CD14-positive monocyte (primary cell): ENCODE data around the gene SPATA45. TPM values are rescaled to one million over a fixed set of nuclear protein-coding genes. Genes with fewer than 3 reads are reported as not detected.

Experiments used
- DNase-seq, 3 donors: peaks; one replicate each; pipeline ENCODE4 v3.0.0-alpha.2; 2011 to 2022
- H2AFZ ChIP-seq: 2 replicates; pipeline ENCODE4 v1.6.0; 2012; ENCODE audit warnings: mild to moderate bottlenecking, low read depth, low read length, inconsistent platforms; ENCODE audit not compliant: insufficient read depth, poor library complexity, severe bottlenecking
- H3K27ac ChIP-seq, 2 donors: 1 replicate in 1 of 2; 2 replicates in 1 of 2; pipeline ENCODE4 v1.5.1; 2012 to 2013; ENCODE audit warnings: low read length in 2 of 2, control low read depth in 1 of 2, inconsistent platforms in 1 of 2, low read depth in 1 of 2, mild to moderate bottlenecking in 1 of 2
- H3K27me3 ChIP-seq, 2 donors: one replicate each; pipeline versions ENCODE4 v1.6.0 to v1.6.1; 2011 to 2013; ENCODE audit warnings: low read length in 2 of 2; ENCODE audit not compliant: control insufficient read depth in 2 of 2, insufficient read depth in 2 of 2
- H3K36me3 ChIP-seq, 2 donors: replicated peaks in 1 of 2; 1 replicate in 1 of 2; 2 replicates in 1 of 2; pipeline versions ENCODE4 v1.5.1 to v1.6.1; 2012 to 2013; ENCODE audit warnings: low read length in 2 of 2, control low read depth in 1 of 2, inconsistent platforms in 1 of 2, mild to moderate bottlenecking in 1 of 2; ENCODE audit not compliant: insufficient read depth in 2 of 2, control insufficient read depth in 1 of 2
- H3K4me1 ChIP-seq, 2 donors: 1 replicate in 1 of 2; 2 replicates in 1 of 2; pipeline versions ENCODE4 v1.5.1 to v1.6.1; 2012 to 2013; ENCODE audit warnings: low read length in 2 of 2, control low read depth in 1 of 2, inconsistent platforms in 1 of 2, mild to moderate bottlenecking in 1 of 2, moderate library complexity in 1 of 2; ENCODE audit not compliant: insufficient read depth in 2 of 2, control insufficient read depth in 1 of 2
- H3K4me2 ChIP-seq: replicated peaks from 2 replicates; pipeline ENCODE3; 2012; ENCODE audit warnings: low read length, moderate library complexity, mild to moderate bottlenecking; ENCODE audit not compliant: poor library complexity, severe bottlenecking; ENCODE audit errors: extremely low read depth
- H3K4me3 ChIP-seq, 3 experiments: fragments of 200-600 bp in 1 of 3; sonication (generic) in 1 of 3; replicated peaks in 1 of 3; 1 replicate in 2 of 3; 2 replicates in 1 of 3; pipeline ENCODE4 v1.5.1; 2011 to 2013; ENCODE audit warnings: low read length in 3 of 3, mild to moderate bottlenecking in 3 of 3, control low read depth in 2 of 3, low read depth in 2 of 3, inconsistent platforms in 1 of 3, moderate library complexity in 1 of 3
- H3K79me2 ChIP-seq: 2 replicates; pipeline ENCODE4 v1.6.0; 2012; ENCODE audit warnings: mild to moderate bottlenecking, control low read depth, inconsistent platforms, low read length, moderate library complexity; ENCODE audit not compliant: insufficient read depth
- H3K9ac ChIP-seq: 2 replicates; pipeline ENCODE4 v1.6.0; 2017; ENCODE audit warnings: low read length, mild to moderate bottlenecking; ENCODE audit not compliant: insufficient read depth, poor library complexity, severe bottlenecking
- H3K9me3 ChIP-seq, 2 donors: replicated peaks in 1 of 2; 1 replicate in 1 of 2; 2 replicates in 1 of 2; pipeline versions ENCODE4 v1.5.1 to v1.6.1; 2012 to 2013; ENCODE audit warnings: low read length in 2 of 2, control low read depth in 1 of 2; ENCODE audit not compliant: control insufficient read depth in 1 of 2, insufficient read depth in 1 of 2
- H4K20me1 ChIP-seq: 2 replicates; pipeline ENCODE4 v1.6.0; 2012; ENCODE audit warnings: mild to moderate bottlenecking, low read length, control low read depth, moderate library complexity; ENCODE audit not compliant: insufficient read depth
- H3K27ac Mint-ChIP-seq, 7 donors: one replicate each; pipeline ENCODE4 v1.8.0; 2020; ENCODE audit warnings: mild to moderate bottlenecking in 7 of 7, mixed read lengths in 7 of 7, moderate library complexity in 6 of 7, inconsistent platforms in 2 of 7
- H3K27me3 Mint-ChIP-seq, 3 donors: one replicate each; pipeline ENCODE4 v1.8.0; 2021 to 2022; ENCODE audit warnings: low read depth in 3 of 3, mild to moderate bottlenecking in 3 of 3, mixed read lengths in 3 of 3, moderate library complexity in 3 of 3, inconsistent platforms in 1 of 3
- H3K36me3 Mint-ChIP-seq, 2 donors: one replicate each; pipeline ENCODE4 v1.8.0; 2020; ENCODE audit warnings: mixed read lengths in 2 of 2, inconsistent platforms in 1 of 2, mild to moderate bottlenecking in 1 of 2
- H3K4me1 Mint-ChIP-seq: one replicate; pipeline ENCODE4 v1.8.0; 2020; ENCODE audit warnings: mild to moderate bottlenecking, mixed read lengths
- H3K4me3 Mint-ChIP-seq, 2 donors: one replicate each; pipeline ENCODE4 v1.8.0; 2020; ENCODE audit warnings: mild to moderate bottlenecking in 2 of 2, mixed read lengths in 2 of 2, moderate library complexity in 1 of 2
- H3K9me3 Mint-ChIP-seq, 7 donors: one replicate each; pipeline ENCODE4 v1.8.0; 2020 to 2022; ENCODE audit warnings: mixed read lengths in 7 of 7, mild to moderate bottlenecking in 6 of 7, moderate library complexity in 6 of 7, inconsistent platforms in 2 of 7
- WGBS: methylation state at CpG from one replicate; pipeline ENCODE4 v1.1.5; 2013; ENCODE audit warnings: missing lambda C conversion rate; ENCODE audit not compliant: insufficient coverage; 5-methylcytosine and 5-hydroxymethylcytosine counted together
- intact Hi-C, 2 donors: fragments of 100-400 bp; cut with micrococcal nuclease; formaldehyde crosslinking; loops; one replicate each; pipeline versions ENCODE4 v1.15.0 to v1.15.1; 2023
- polyA plus RNA-seq, 3 donors: library from polyadenylated mRNA; depleted of rRNA in 1 of 3; unstranded in 2 of 3; stranded (reverse) in 1 of 3; fragments of 300-500 nt in 2 of 3; fragments of >200 nt in 1 of 3; fragmentation: Illumina TruSeq in 2 of 3; gene quantifications; 1 replicate in 2 of 3; 2 replicates in 1 of 3; pipeline ENCODE4 v1.2.3, GENCODE V29; 2012 to 2021
- TF ChIP-seq, protein P1 (sequence below): fragments of 200-600 bp; IDR thresholded peaks from one replicate; pipeline ENCODE4 v1.8.0; 2022; ENCODE audit warnings: antibody characterized with exemption, mild to moderate bottlenecking

The SPATA45 gene
- polyA plus RNA-seq, 3 donors, result 0.29 TPM; not detected in 2

DNA sequence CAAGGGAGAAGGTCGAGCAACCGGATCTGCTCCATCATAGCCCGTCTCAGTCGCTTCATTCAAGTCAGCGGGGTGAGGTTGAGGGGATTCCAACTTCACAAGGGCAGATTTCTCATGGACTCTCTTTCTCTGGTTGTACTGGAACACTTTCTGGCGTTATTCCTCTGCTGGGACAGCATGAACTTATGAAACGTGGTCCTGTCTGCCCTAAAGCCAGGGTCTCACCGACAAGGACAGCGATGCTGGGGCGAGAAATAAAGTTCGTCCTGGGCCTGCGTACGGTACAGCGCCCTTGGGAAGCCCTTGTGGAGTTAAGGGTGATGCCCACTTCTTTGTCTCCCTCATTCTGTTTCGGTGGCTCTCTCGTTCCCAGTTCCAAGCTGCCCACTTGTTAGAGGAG lies 9.3 kb upstream of the SPATA45 start:
- H3K4me3 ChIP-seq, result peak overlapping the region in 1 of 3 experiments; percentile 86
- TF ChIP-seq, protein P1, sequence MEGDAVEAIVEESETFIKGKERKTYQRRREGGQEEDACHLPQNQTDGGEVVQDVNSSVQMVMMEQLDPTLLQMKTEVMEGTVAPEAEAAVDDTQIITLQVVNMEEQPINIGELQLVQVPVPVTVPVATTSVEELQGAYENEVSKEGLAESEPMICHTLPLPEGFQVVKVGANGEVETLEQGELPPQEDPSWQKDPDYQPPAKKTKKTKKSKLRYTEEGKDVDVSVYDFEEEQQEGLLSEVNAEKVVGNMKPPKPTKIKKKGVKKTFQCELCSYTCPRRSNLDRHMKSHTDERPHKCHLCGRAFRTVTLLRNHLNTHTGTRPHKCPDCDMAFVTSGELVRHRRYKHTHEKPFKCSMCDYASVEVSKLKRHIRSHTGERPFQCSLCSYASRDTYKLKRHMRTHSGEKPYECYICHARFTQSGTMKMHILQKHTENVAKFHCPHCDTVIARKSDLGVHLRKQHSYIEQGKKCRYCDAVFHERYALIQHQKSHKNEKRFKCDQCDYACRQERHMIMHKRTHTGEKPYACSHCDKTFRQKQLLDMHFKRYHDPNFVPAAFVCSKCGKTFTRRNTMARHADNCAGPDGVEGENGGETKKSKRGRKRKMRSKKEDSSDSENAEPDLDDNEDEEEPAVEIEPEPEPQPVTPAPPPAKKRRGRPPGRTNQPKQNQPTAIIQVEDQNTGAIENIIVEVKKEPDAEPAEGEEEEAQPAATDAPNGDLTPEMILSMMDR, result no peak
- Mint-ChIP-seq H3K27me3 (peaks cover 0 to 2% (median 0%) of the 10 kb centered on the region in 3 donors), H3K9me3 (peaks cover 0 to 3% (median 0%) of the 10 kb centered on the region in 7 donors), H3K36me3 (peaks cover 4 to 13% of the 10 kb centered on the region in 2 donors), H3K4me3 (no peak overlapping the region), H3K27ac (peak overlapping the region in 2 of 7 donors; percentile 35 to 58), H3K4me1 (peaks cover 14% of the 10 kb centered on the region)
- no peaks in the 10 kb centered on the region for H3K9me3 ChIP-seq
- intact Hi-C loops, result loop anchor here (5.0 to 10.0 kb wide), 4 partner anchors 62 to 158 kb away; partner anchors contain the start of genes NSL1 (in 2 of the 2), TATDN3 (in 2 of the 2) and ANGEL2 (in 1 of the 2)
- H3K4me2 ChIP-seq, result peak overlapping the region; percentile 90
- peaks cover 33% of the 10 kb centered on the region for H3K79me2 ChIP-seq
- H3K9ac ChIP-seq, result no peak overlapping the region
- H2AFZ ChIP-seq, result peak overlapping the region; percentile 91
- H3K4me1 ChIP-seq, result peaks cover 40 to 43% of the 10 kb centered on the region in 2 donors
- H4K20me1 ChIP-seq, result no peaks in the 10 kb centered on the region
- WGBS, result 90% methylated on average over 7 of the region's 16 CpGs
- H3K27ac ChIP-seq, result peak overlapping the region; percentile 75 to 93
- H3K36me3 ChIP-seq, result no peaks in the 10 kb centered on the region
- DNase-seq, result no peak
- no peaks in the 10 kb centered on the region for H3K27me3 ChIP-seq

DNA sequence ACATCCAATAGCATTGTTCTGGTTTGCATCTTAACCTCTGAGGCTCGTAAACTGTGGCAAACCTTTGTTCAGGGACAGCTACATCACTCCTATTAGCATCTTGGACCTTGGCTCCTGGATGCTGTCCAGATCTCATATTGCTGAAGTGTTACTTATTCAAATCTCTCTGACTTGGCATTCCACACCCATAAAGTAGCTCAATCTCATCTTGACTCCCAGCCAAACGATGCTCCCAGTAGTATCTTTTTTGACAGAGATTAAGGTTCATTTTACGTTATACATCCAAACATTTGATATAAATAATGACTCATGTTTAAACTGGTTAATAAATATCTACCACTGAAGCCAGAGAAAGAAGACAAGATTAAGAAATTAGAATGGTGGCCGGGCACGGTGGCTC lies 6.2 kb upstream of the SPATA45 start:
- Histone ChIP-seq H3K4me3 (no peak overlapping the region), H3K79me2 (peaks cover 6% of the 10 kb centered on the region), H3K9ac (no peak overlapping the region), H4K20me1 (no peaks in the 10 kb centered on the region), H3K27me3 (no peaks in the 10 kb centered on the region), H3K4me2 (no peak overlapping the region), H3K27ac (no peak overlapping the region), H2AFZ (no peak overlapping the region), H3K9me3 (no peaks in the 10 kb centered on the region), H3K36me3 (no peaks in the 10 kb centered on the region), H3K4me1 (peaks cover 10 to 14% of the 10 kb centered on the region in 2 donors)
- H3K27me3 Mint-ChIP-seq, result peaks cover 0 to 2% (median 0%) of the 10 kb centered on the region in 3 donors
- peaks cover 4 to 13% of the 10 kb centered on the region in 2 donors for H3K36me3 Mint-ChIP-seq
- peaks cover 0 to 6% (median 2%) of the 10 kb centered on the region in 7 donors for H3K9me3 Mint-ChIP-seq
- H3K4me3 Mint-ChIP-seq, result no peak overlapping the region
- 100% methylated on average over 1 of the region's 5 CpGs for WGBS
- TF ChIP-seq, protein P1, result no peak
- no peak for DNase-seq
- intact Hi-C loops, result loop anchor here in 1 of 2 donors (10.0 kb wide), 2 partner anchors 59 to 161 kb away; partner anchors contain the start of genes ANGEL2, NSL1 and TATDN3
- peaks cover 14% of the 10 kb centered on the region for H3K4me1 Mint-ChIP-seq
- H3K27ac Mint-ChIP-seq, result no peak overlapping the region
